ENCODE measurements around the gene JAG2.

The JAG2 gene

GRCh38 chr14:105182296-105183020, 13.9 kb upstream of the JAG2 start:
- TF ChIP-seq GATA2 (IDR thresholded peaks at IDR 0.05; ENCODE audit: low read depth, low read length): no peak
- no peak for TF ChIP-seq GATA3 (IDR thresholded peaks at IDR 0.05; ENCODE audit: low read depth, low read length)

- TF ChIP-seq GATA2 (IDR thresholded peaks at IDR 0.05; ENCODE audit: low read depth, low read length) (no peak), GATA3 (IDR thresholded peaks at IDR 0.05; ENCODE audit: low read depth, low read length) (no peak)
Observed at GRCh38 chr14:105181549-105182295, 13.1 kb upstream of the JAG2 start.

GRCh38 chr14:105180592-105181548, 12.3 kb upstream of the JAG2 start, which contains the start of gene NUDT14:
Gene NUDT14 (minus strand): TSS chr14:105181312. CDS start chr14:105181209, 103 bp downstream.
- TF ChIP-seq GATA3 (IDR thresholded peaks at IDR 0.05; ENCODE audit: low read depth, low read length) (no peak), GATA2 (IDR thresholded peaks at IDR 0.05; ENCODE audit: low read depth, low read length) (no peak)

GRCh38 chr14:105179191-105179590, 10.6 kb upstream of the JAG2 start:
- no peak for TF ChIP-seq GATA3 (IDR thresholded peaks at IDR 0.05; ENCODE audit: low read depth, low read length)
- TF ChIP-seq GATA2 (IDR thresholded peaks at IDR 0.05; ENCODE audit: low read depth, low read length): no peak

GRCh38 chr14:105178868-105179140, 10.2 kb upstream of the JAG2 start:
- TF ChIP-seq GATA3 (IDR thresholded peaks at IDR 0.05; ENCODE audit: low read depth, low read length) (no peak), GATA2 (IDR thresholded peaks at IDR 0.05; ENCODE audit: low read depth, low read length) (no peak)

GRCh38 chr14:105178069-105178867, 9.7 kb upstream of the JAG2 start:
- TF ChIP-seq GATA2 (IDR thresholded peaks at IDR 0.05; ENCODE audit: low read depth, low read length): no peak
- TF ChIP-seq GATA3 (IDR thresholded peaks at IDR 0.05; ENCODE audit: low read depth, low read length): no peak

- no peak for TF ChIP-seq GATA2 (IDR thresholded peaks at IDR 0.05; ENCODE audit: low read depth, low read length)
- no peak for TF ChIP-seq GATA3 (IDR thresholded peaks at IDR 0.05; ENCODE audit: low read depth, low read length)
Observed at GRCh38 chr14:105177082-105177481, 8.5 kb upstream of the JAG2 start.

- no peak for TF ChIP-seq GATA3 (IDR thresholded peaks at IDR 0.05; ENCODE audit: low read depth, low read length)
- TF ChIP-seq GATA2 (IDR thresholded peaks at IDR 0.05; ENCODE audit: low read depth, low read length): no peak
Observed at GRCh38 chr14:105176513-105176912, 7.9 kb upstream of the JAG2 start.

- TF ChIP-seq GATA2 (IDR thresholded peaks at IDR 0.05; ENCODE audit: low read depth, low read length) (no peak), GATA3 (IDR thresholded peaks at IDR 0.05; ENCODE audit: low read depth, low read length) (no peak)
Observed at GRCh38 chr14:105173901-105174894, 5.6 kb upstream of the JAG2 start.

- TF ChIP-seq GATA3 (IDR thresholded peaks at IDR 0.05; ENCODE audit: low read depth, low read length) (no peak), GATA2 (IDR thresholded peaks at IDR 0.05; ENCODE audit: low read depth, low read length) (no peak)
Observed at GRCh38 chr14:105173145-105173544, 4.6 kb upstream of the JAG2 start.

GRCh38 chr14:105172476-105172875, 3.9 kb upstream of the JAG2 start:
- TF ChIP-seq GATA2 (IDR thresholded peaks at IDR 0.05; ENCODE audit: low read depth, low read length): no peak
- no peak for TF ChIP-seq GATA3 (IDR thresholded peaks at IDR 0.05; ENCODE audit: low read depth, low read length)

GRCh38 chr14:105171004-105171673, 2.6 kb upstream of the JAG2 start:
- TF ChIP-seq GATA3 (IDR thresholded peaks at IDR 0.05; ENCODE audit: low read depth, low read length): no peak
- TF ChIP-seq GATA2 (IDR thresholded peaks at IDR 0.05; ENCODE audit: low read depth, low read length): no peak
